ENCODE measurements around the gene GPR45.

The GPR45 gene

GRCh38 chr2:105254531-105255210, 13.1 kb downstream of the GPR45 start:
- no peak for DNase-seq

GRCh38 chr2:105255979-105256378, 14.4 kb downstream of the GPR45 start:
- DNase-seq, result no peak

- no peak for DNase-seq
Observed at GRCh38 chr2:105256431-105257047, 15.0 kb downstream of the GPR45 start.

- DNase-seq, result no peak
Observed at GRCh38 chr2:105257981-105258380, 16.4 kb downstream of the GPR45 start.

GRCh38 chr2:105258835-105259350, 17.4 kb downstream of the GPR45 start:
- DNase-seq, result no peak

GRCh38 chr2:105261061-105261460, 19.5 kb downstream of the GPR45 start:
- DNase-seq, result no peak

GRCh38 chr2:105262651-105263091, 21.1 kb downstream of the GPR45 start:
- no peak for DNase-seq

- DNase-seq, result no peak
Observed at GRCh38 chr2:105269426-105269825, 27.9 kb downstream of the GPR45 start.

GRCh38 chr2:105271393-105272045, 30.0 kb downstream of the GPR45 start:
- no peak for DNase-seq

GRCh38 chr2:105272176-105272575, 30.6 kb downstream of the GPR45 start:
- DNase-seq, result no peak

- DNase-seq, result no peak
Observed at GRCh38 chr2:105274046-105274445, 32.5 kb downstream of the GPR45 start.

GRCh38 chr2:105278654-105279053, 37.1 kb downstream of the GPR45 start:
- DNase-seq, result no peak

- DNase-seq, result no peak
Observed at GRCh38 chr2:105279126-105279525, 37.6 kb downstream of the GPR45 start.

- DNase-seq, result no peak
Observed at GRCh38 chr2:105280281-105280680, 38.7 kb downstream of the GPR45 start.

GRCh38 chr2:105283532-105283931, 42.0 kb downstream of the GPR45 start:
- no peak for DNase-seq

- no peak for DNase-seq
Observed at GRCh38 chr2:105287692-105288091, 46.1 kb downstream of the GPR45 start.

- no peak for DNase-seq
Observed at GRCh38 chr2:105288133-105288532, 46.6 kb downstream of the GPR45 start.

GRCh38 chr2:105290981-105291660, 49.6 kb downstream of the GPR45 start:
- no peak for DNase-seq

GRCh38 chr2:105291981-105292380, 50.4 kb downstream of the GPR45 start:
- no peak for DNase-seq
